ENCODE measurements around the gene WLS. TPM values are rescaled to one million over a fixed set of nuclear protein-coding genes. Genes with fewer than 3 reads are reported as not detected.

Gene WLS
- total RNA-seq, 6 experiments from 2014 or later: 9.3 to 36.0 (median 25.8) TPM

GRCh38 chr1:68160021-68160420 is 72.3 kb downstream of the WLS start:
- ATAC-seq (peak; percentile 50 to 77 (median 72)), DNase-seq (no peak)
- peaks cover 0 to 14% (median 3%) of the 10 kb centered on the region in 4 donors for H3K4me1 ChIP-seq
- intact Hi-C loops (cut with DNase I): no loop called here
- TF ChIP-seq, protein P1, sequence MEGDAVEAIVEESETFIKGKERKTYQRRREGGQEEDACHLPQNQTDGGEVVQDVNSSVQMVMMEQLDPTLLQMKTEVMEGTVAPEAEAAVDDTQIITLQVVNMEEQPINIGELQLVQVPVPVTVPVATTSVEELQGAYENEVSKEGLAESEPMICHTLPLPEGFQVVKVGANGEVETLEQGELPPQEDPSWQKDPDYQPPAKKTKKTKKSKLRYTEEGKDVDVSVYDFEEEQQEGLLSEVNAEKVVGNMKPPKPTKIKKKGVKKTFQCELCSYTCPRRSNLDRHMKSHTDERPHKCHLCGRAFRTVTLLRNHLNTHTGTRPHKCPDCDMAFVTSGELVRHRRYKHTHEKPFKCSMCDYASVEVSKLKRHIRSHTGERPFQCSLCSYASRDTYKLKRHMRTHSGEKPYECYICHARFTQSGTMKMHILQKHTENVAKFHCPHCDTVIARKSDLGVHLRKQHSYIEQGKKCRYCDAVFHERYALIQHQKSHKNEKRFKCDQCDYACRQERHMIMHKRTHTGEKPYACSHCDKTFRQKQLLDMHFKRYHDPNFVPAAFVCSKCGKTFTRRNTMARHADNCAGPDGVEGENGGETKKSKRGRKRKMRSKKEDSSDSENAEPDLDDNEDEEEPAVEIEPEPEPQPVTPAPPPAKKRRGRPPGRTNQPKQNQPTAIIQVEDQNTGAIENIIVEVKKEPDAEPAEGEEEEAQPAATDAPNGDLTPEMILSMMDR (IDR thresholded peaks at IDR 0.05): no peak
- TF ChIP-seq POLR2A (IDR thresholded peaks at IDR 0.05): no peak
- H3K4me3 ChIP-seq: no peak overlapping the region
- H3K27ac ChIP-seq: peak overlapping the region in 1 of 3 donors; percentile 6
- no peaks in the 10 kb centered on the region for H3K9me3 ChIP-seq
- 35% methylated on average over 1 of the region's 1 CpG for WGBS (ENCODE audit: insufficient coverage, low coverage, low lambda C conversion rate, missing lambda C conversion rate)
- H3K27me3 ChIP-seq: no peaks in the 10 kb centered on the region
- H3K36me3 ChIP-seq: no peaks in the 10 kb centered on the region

DNA sequence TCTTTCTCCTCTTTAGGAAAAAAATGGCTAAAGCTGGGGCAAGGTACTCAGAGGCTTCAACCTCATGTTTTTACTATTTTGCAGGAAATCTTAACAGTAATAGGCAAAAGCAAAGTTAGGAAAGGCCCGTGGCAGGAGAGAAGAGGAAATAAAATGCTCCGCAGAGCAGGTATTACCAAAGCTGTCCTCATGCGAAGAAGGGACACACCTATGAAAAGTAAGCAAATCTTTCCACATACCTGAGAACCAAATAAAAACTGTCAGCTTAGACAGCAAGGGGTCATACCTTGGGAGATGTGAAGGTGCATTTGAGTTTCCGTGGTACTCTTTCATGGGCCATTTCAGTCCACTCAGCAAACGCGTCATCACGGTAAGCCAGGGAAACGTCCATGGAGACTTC is 73.5 kb downstream of the WLS start:
- ATAC-seq (no peak), DNase-seq (no peak)
- intact Hi-C loops (cut with DNase I): no loop called here
- 75% methylated on average over 8 of the region's 8 CpGs for WGBS (ENCODE audit: insufficient coverage, low coverage, low lambda C conversion rate, missing lambda C conversion rate)
- Histone ChIP-seq H3K9me3 (no peaks in the 10 kb centered on the region), H3K36me3 (no peaks in the 10 kb centered on the region), H3K4me3 (no peak overlapping the region), H3K27ac (no peak overlapping the region), H3K4me1 (peaks cover 0 to 14% (median 3%) of the 10 kb centered on the region in 4 donors), H3K27me3 (no peaks in the 10 kb centered on the region)
- TF ChIP-seq, protein P1 (IDR thresholded peaks at IDR 0.05): no peak
- TF ChIP-seq POLR2A (IDR thresholded peaks at IDR 0.05): no peak

DNA sequence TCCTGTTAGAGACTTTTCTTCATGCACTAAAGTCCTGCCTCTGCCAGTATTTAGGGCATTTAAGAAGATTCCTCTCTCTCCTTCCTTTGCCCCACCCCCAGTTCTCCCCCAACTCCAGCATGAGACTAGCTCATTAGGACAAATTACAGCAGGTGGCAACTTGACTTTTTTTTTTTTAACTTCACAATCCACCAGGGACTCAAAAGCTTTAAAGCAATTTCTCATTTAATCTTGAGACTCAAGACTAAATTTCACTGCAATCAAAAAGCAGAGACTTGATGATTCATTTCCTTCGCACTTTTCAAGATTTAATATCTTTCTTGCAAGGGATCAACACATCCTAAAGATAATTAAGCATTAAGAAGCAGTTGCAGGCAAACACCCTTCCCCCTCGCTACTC is 74.9 kb downstream of the WLS start:
- Histone ChIP-seq H3K27ac (no peak overlapping the region), H3K36me3 (peaks cover 0 to 3% (median 0%) of the 10 kb centered on the region in 4 donors), H3K9me3 (no peaks in the 10 kb centered on the region), H3K27me3 (no peaks in the 10 kb centered on the region), H3K4me1 (peaks cover 0 to 14% (median 3%) of the 10 kb centered on the region in 4 donors), H3K4me3 (no peak overlapping the region)
- TF ChIP-seq, protein P1 (IDR thresholded peaks at IDR 0.05): no peak
- TF ChIP-seq POLR2A (IDR thresholded peaks at IDR 0.05): no peak
- intact Hi-C loops (cut with DNase I): no loop called here
- ATAC-seq: no peak
- DNase-seq: no peak
- 88% methylated on average over 2 of the region's 2 CpGs for WGBS (ENCODE audit: insufficient coverage, low coverage, low lambda C conversion rate, missing lambda C conversion rate)

DNA sequence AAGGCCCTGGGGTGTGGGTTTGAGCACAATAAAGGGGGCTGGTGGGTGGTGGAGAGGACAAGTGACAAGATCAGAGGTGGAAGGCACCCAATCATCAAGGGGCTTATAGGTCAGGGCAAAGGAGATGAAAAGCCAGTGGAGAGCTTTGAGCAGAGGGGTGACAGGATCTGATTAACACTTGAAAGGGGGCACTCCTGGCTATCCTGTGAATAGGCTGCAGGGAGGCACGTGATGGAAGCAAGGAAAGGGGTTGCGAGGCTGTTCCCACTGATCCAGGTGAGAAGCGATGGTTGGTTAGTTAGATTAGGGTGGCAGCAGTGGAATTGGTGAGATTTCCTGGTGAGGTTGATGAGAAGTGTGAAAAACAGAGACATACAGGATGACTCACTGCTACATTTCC is 80.6 kb downstream of the WLS start:
- DNase-seq: no peak
- TF ChIP-seq, protein P1 (IDR thresholded peaks at IDR 0.05): no peak
- no peak for TF ChIP-seq POLR2A (IDR thresholded peaks at IDR 0.05)
- H3K36me3 ChIP-seq: peaks cover 0 to 5% (median 1%) of the 10 kb centered on the region in 4 donors
- 69% methylated on average over 3 of the region's 3 CpGs for WGBS (ENCODE audit: insufficient coverage, low coverage, low lambda C conversion rate, missing lambda C conversion rate)
- no peak overlapping the region for H3K4me3 ChIP-seq
- no peaks in the 10 kb centered on the region for H3K4me1 ChIP-seq
- no peak for ATAC-seq
- H3K27me3 ChIP-seq: no peaks in the 10 kb centered on the region
- no peaks in the 10 kb centered on the region for H3K9me3 ChIP-seq
- H3K27ac ChIP-seq: no peak overlapping the region
- intact Hi-C loops (cut with DNase I): no loop called here

- DNase-seq: no peak
- no peaks in the 10 kb centered on the region for H3K27me3 ChIP-seq
- peaks cover 0 to 5% (median 1%) of the 10 kb centered on the region in 4 donors for H3K36me3 ChIP-seq
- intact Hi-C loops (cut with DNase I): no loop called here
- WGBS (ENCODE audit: insufficient coverage, low coverage, low lambda C conversion rate, missing lambda C conversion rate): 93% methylated on average over 2 of the region's 8 CpGs
- H3K4me1 ChIP-seq: peaks cover 0 to 7% (median 7%) of the 10 kb centered on the region in 4 donors
- no peak overlapping the region for H3K4me3 ChIP-seq
- no peak for ATAC-seq
- no peaks in the 10 kb centered on the region for H3K9me3 ChIP-seq
- TF ChIP-seq POLR2A (IDR thresholded peaks at IDR 0.05): no peak
- TF ChIP-seq, protein P1 (IDR thresholded peaks at IDR 0.05): no peak
- no peak overlapping the region for H3K27ac ChIP-seq
These were observed 82.4 kb downstream of the WLS start for GRCh38 chr1:68149907-68150306.
